IMR-90 (cell line): Measurements from ENCODE around the gene ADCY5.

ENCODE experiments used
- FOS ChIP-seq: fragments of 150-350 bp; IDR thresholded peaks from 2 replicates; pipeline ENCODE4 v1.6.1; 2016; ENCODE audit warnings: low read depth, low read length
- MAFK ChIP-seq: IDR thresholded peaks from 2 replicates; pipeline ENCODE4 v1.6.1; 2012; ENCODE audit warnings: low read depth, low read length, improper control_type of control experiment
- MXI1 ChIP-seq: IDR thresholded peaks from 2 replicates; pipeline ENCODE4 v1.6.1; 2012; ENCODE audit warnings: low read depth, mild to moderate bottlenecking, low read length, moderate library complexity, borderline replicate concordance
- POLR2A ChIP-seq: IDR thresholded peaks from 2 replicates; pipeline ENCODE4 v1.6.1; 2012; ENCODE audit warnings: mild to moderate bottlenecking, low read depth, low read length
- RAD21 ChIP-seq: IDR thresholded peaks from 2 replicates; pipeline ENCODE4 v1.6.1; 2012; ENCODE audit warnings: low read length, improper control_type of control experiment
- TF ChIP-seq, protein P1 (sequence below): conservative IDR thresholded peaks from 2 replicates; pipeline ENCODE4 v1.5.1; 2012; ENCODE audit warnings: mild to moderate bottlenecking, low read depth, low read length, improper control_type of control experiment

DNA sequence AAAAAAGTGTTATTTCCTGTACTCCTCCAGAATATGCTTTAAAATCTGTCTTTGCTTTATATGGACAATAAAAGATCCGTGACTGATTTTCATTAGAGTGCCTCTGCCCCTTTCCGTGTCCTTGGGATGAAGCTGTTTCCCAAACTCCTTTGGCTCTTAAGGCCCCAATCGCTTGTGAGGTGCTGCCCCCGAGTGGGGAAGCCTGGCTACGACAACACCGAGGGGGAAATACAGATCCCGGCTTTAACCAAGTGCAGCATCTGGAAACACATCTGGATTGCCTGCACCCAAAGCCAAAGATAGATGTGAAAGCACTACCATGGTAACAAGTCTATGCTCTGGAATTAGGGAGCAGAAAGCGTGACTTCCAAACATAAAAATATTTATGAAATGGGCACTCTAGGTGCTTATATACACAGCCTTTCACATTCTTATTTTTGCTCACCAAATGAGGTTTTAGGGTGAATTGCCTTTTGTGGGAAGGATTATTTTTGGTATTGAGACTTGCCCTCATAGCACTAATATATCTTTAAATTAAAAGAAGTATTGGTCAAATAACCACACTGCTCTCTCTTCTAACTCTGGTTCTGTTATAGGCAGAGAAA is 40.6 kb upstream of the ADCY5 start:
- TF ChIP-seq RAD21 (peak; percentile 94), MAFK (no peak), MXI1 (no peak), POLR2A (peak; percentile 56; the same call in 1 of the 2 replicates), FOS (no peak)
- TF ChIP-seq, protein P1, sequence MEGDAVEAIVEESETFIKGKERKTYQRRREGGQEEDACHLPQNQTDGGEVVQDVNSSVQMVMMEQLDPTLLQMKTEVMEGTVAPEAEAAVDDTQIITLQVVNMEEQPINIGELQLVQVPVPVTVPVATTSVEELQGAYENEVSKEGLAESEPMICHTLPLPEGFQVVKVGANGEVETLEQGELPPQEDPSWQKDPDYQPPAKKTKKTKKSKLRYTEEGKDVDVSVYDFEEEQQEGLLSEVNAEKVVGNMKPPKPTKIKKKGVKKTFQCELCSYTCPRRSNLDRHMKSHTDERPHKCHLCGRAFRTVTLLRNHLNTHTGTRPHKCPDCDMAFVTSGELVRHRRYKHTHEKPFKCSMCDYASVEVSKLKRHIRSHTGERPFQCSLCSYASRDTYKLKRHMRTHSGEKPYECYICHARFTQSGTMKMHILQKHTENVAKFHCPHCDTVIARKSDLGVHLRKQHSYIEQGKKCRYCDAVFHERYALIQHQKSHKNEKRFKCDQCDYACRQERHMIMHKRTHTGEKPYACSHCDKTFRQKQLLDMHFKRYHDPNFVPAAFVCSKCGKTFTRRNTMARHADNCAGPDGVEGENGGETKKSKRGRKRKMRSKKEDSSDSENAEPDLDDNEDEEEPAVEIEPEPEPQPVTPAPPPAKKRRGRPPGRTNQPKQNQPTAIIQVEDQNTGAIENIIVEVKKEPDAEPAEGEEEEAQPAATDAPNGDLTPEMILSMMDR: peak; percentile 88
